NCI-H510A (cell line): ENCODE results near the gene AKAP13.
A peak's percentile ranks its signal among the peaks of the same experiment; 100 is the strongest.
"Not testable (repeated sequence)": the region's sequence is repeated elsewhere in the genome, so short reads cannot be mapped to it uniquely, and the experiment has no call there.

Experiments
- DNase-seq: peaks from one replicate; lab custom pipeline; 2025; lab: John Stamatoyannopoulos, UW

The AKAP13 gene

DNA sequence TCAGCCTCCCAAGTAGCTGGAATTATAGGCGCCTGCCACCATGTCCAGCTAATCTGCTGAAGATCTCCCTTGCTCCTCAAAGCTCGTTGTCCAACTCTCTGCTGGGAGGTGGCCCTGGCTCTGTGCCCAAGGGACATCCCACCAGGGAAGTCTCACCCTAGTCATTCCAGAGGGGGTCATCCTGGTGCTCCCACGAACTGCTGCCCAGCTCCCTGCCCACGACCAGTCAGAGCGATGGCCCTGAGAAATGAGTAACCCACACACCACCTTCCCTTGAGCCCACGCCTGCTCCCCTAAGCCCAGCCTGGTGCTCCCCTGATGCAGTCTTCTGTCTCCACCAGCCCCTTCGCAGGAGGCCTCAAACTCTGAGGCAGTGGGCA is 409.1 kb downstream of the AKAP13 start:
- no peak for DNase-seq

DNA sequence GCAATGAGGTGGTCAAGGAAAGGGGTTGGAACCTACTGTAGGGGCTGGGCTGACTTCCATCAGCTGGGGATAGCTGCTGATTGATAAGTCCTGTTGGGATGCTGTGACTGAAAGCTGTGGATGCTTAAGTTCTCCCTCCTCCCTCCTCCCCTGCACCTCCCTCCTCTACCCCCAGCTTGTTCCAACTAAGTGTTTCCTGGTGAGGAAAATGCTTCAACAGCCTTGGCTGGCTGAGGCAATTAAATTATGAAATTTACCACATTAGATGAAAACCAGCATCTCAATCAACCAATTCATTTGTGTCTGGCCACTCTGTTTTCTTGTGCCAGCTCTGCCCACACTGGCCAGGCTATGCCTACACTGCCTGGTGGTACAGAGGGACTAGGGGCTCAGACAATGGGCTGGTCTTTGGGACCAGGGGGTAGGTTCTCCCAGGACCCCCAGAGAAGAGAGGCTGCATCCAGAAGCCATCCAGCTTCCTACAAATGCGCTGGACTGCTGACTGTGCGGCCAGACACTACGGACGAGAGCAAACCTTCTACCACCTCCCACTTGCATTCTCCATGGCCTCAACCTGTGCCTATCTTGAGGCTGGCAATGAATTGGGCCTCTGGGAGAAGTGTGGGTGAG is 411.8 kb downstream of the AKAP13 start:
- no peak for DNase-seq

DNA sequence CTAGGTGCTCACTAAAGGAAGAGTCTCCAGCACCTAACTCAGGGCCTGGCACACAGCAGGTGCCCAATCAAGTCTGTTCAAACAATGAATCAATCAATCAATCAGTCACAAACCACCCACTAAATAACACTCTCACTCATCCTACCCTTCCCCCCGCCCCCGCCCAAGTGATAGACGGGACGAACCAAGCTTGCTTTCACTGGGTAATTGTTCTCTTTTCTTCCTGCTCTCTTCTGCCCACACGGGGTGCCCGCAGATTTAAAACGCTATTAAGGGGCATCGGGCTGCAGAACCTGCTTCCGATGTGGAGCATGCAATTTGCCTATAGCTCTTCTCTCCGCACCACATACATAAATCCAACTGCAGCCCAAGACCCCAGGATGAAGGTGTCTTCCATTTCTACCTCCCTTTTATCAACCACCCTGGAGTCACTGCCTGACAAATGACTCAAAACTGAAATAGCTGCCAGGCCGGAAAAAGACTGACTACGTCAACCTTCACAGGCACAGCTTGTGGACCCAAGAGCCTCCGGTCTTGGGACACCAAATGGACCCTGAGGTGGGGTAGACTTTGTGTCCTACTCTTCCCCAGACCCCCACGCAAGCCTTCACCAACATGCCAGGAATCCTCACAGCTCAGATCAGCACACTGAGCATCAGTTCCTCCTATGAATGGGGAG is 412.6 kb downstream of the AKAP13 start:
- no peak for DNase-seq

DNA sequence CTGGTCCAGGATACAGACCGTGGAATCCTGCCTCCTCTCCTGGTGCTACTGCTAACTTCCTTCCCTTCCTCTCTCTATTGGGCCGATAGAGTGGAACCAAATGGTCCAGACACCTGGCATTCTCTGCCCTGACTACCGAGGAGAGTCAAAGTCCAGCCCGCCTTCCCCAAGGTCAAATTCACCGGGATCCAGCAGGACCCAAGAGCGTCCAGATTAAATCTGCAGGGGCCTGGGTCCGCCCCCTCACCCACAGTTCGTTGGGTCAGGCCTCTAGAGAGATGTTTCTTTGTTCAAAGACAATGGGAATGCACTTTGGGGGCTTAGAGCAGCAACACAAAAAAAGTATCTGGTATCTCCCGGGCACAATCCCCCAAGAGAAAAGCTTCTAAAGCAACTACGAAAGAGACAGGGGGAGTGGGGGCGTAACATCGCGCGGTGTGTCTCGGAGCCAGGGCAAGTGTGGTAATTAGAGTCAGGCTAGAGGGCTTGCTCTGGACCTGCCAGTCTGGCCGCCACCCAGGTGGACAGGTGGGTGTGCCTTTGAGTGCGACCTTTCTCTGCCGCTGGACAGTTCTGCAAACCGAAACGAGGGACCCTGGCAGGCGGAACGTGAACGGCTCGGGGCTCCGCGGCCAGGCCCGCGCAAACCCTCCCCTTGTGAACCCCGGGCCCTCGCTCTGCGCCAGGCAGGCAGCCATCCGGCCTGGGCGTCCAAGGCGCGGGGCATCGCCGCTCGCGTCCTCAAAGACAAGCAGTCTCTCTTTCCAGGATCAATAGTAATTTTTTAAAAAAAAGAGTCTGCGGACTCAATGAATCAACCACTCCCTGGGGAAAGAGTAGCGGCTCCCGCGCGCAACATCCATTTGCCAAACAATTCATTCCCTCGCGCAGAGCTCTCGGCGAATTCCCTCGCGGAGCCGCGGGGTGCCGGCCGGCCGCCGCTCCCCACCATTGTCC is 413.5 kb downstream of the AKAP13 start:
- DNase-seq: no peak

DNA sequence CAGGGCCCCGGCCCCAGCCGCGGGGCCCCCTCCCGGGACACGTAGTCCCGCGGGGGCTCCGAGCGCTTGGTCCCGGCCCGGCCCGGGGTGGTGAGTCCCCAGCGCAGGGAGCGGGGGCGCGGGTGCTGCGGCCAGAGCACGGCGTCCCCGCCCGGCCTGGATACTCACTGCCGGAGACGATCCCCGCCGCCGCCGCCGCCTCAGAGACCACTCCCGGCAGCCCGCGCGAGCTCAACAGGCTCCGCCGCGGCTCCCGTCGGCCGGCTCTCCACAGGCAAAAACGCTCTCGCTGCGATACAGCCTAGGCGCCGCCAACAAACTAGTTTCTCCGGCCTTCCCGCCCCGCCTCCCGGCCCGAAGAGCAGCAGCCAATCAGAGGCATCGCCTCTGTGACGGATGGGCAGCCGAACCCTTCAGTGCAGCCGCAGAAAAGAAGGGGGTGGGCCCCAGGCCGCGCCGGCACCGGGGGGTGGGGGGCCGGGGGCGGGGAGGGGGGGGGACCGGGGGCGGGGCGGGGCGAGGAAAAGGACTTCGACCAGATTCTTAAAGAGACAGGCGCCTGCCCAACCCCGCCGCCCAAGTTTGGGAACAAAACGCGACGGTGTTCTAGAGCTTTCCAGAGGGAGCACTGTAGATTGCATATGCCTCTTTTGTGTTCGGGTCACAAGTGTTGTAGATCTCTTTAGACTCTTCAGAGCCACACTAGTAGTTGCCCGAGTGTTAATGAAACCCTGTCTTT is 414.4 kb downstream of the AKAP13 start, which contains the start of gene KLHL25:
Gene KLHL25, minus strand, starts transcription at position 328 of the 739 bp plus-strand sequence. CDS start 25,115 bp downstream, outside the sequence.
- peak; percentile 70 for DNase-seq

DNA sequence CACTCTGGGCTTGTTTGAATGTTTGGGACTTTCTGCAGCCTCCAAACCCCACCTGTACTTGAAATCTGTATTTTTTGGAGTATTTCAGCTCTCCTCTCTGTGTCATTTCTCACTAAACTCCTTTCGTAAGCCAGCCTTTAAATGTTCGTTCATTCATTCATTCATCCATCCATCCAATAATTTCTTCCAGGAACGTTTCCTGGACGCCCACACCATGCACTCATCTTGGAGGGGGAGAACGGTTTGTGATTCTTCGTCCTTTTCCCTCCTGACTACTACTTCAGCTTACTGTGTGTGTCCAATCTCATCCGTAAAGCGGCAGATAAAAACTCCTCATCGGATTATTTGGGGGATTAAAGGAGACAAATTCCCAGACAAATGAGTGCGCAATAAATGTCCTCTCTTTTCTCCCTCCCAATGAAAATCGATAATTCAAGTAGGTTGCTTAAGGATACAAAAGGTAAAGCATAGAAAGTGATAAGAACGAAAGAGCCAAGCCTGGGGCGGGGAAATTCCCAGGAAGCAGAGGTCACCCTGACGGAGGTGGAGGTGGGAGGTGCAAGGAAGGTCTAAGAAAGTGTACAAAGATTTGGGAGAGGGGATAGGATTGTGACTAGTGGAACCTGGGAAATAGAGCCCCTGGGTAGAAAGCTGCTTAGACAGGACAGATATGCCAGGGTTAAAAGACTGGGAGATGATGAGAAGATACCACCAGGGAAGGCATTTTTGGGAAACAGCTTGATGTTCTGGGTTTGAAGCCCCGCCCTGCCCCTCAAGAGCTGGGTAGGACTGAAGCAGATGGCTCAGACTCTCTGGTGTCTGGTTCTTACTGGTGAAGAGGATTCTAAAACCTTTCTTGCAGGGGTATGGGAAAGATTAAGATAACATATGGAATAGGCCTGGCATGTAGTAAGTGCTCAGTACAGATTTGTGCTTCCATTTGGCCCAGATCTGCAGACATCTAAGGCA is 415.2 kb downstream of the AKAP13 start:
- no peak for DNase-seq

DNA sequence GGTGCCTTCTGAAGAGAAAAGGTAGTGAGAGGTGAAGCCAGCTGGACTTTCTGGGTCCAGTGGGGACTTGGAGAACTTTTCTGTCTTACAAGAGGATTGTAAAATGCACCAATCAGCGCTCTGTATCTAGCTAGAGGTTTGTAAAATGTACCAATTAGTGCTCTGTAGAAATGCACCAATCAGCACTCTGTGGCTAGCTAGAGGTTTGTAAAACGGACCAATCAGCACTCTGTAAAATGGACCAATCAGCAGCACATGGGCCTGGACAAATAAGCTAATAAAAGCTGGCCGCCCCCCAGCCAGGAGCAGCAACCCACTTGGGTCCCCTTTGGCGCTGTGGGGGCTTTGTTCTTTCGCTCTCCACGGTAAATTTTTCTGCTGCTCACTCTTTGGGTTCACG is 416.0 kb downstream of the AKAP13 start:
- DNase-seq: not testable (repeated sequence)
